H9 (cell line): ENCODE data around the gene LHX1. TPM values are rescaled to one million over a fixed set of nuclear protein-coding genes. Genes with fewer than 3 reads are reported as not detected.

Experiments used
- DNase-seq: peaks from one replicate; pipeline ENCODE4 v3.0.0-alpha.2; 2017
- H2AFZ ChIP-seq: one replicate; pipeline ENCODE4 v1.6.1; 2013; ENCODE audit warnings: mild to moderate bottlenecking, low read length, control low read depth, moderate library complexity
- H2AK5ac ChIP-seq: 2 replicates; pipeline ENCODE4 v1.6.1; 2013; ENCODE audit warnings: low read length, control low read depth, mixed read lengths; ENCODE audit not compliant: insufficient read length
- H2BK120ac ChIP-seq: one replicate; pipeline ENCODE4 v1.6.1; 2013; ENCODE audit warnings: low read depth, mild to moderate bottlenecking, low read length, control low read depth, inconsistent platforms; ENCODE audit not compliant: poor library complexity, severe bottlenecking
- H2BK12ac ChIP-seq: 2 replicates; pipeline ENCODE4 v1.6.1; 2013; ENCODE audit warnings: low read length, control low read depth, mixed read lengths, low read depth; ENCODE audit not compliant: insufficient read length
- H2BK15ac ChIP-seq: 2 replicates; pipeline ENCODE4 v1.6.1; 2013; ENCODE audit warnings: low read depth, low read length, control low read depth
- H2BK20ac ChIP-seq: one replicate; pipeline ENCODE4 v1.6.1; 2013; ENCODE audit warnings: low read depth, mild to moderate bottlenecking, low read length, control low read depth, inconsistent platforms; ENCODE audit not compliant: poor library complexity, severe bottlenecking
- H2BK5ac ChIP-seq: 2 replicates; pipeline ENCODE4 v1.6.1; 2013; ENCODE audit warnings: low read length, control low read depth, mixed read lengths; ENCODE audit not compliant: insufficient read length
- H3K14ac ChIP-seq: 2 replicates; pipeline ENCODE4 v1.6.1; 2013; ENCODE audit warnings: low read length, control low read depth; ENCODE audit not compliant: insufficient read depth
- H3K18ac ChIP-seq: 2 replicates; pipeline ENCODE4 v1.6.1; 2013; ENCODE audit warnings: low read depth, mild to moderate bottlenecking, mixed read lengths, low read length, control low read depth; ENCODE audit not compliant: insufficient read length
- H3K23ac ChIP-seq: 2 replicates; pipeline ENCODE4 v1.6.1; 2013; ENCODE audit warnings: low read length, control low read depth, mixed read lengths, low read depth; ENCODE audit not compliant: insufficient read length
- H3K23me2 ChIP-seq: 2 replicates; pipeline ENCODE4 v1.6.1; 2013; ENCODE audit warnings: low read depth, mild to moderate bottlenecking, mixed read lengths, low read length, control low read depth; ENCODE audit not compliant: insufficient read length, poor library complexity, severe bottlenecking
- H3K27ac ChIP-seq: 2 replicates; pipeline ENCODE4 v1.5.1; 2013; ENCODE audit warnings: low read length, control low read depth, mixed read lengths, low read depth; ENCODE audit not compliant: insufficient read length
- H3K27me3 ChIP-seq: 2 replicates; pipeline ENCODE4 v1.6.1; 2013; ENCODE audit warnings: low read length, control low read depth, inconsistent platforms; ENCODE audit not compliant: insufficient read depth
- H3K4ac ChIP-seq: 2 replicates; pipeline ENCODE4 v1.6.1; 2013; ENCODE audit warnings: low read depth, mild to moderate bottlenecking, control low read depth, inconsistent platforms, low read length, moderate library complexity
- H3K4me1 ChIP-seq: 2 replicates; pipeline ENCODE4 v1.6.1; 2013; ENCODE audit warnings: low read length, control low read depth, inconsistent platforms; ENCODE audit not compliant: insufficient read depth
- H3K4me2 ChIP-seq: 2 replicates; pipeline ENCODE4 v1.6.1; 2013; ENCODE audit warnings: low read length, control low read depth, mixed read lengths; ENCODE audit not compliant: insufficient read length, insufficient read depth
- H3K56ac ChIP-seq: 2 replicates; pipeline ENCODE4 v1.6.1; 2013; ENCODE audit warnings: low read depth, mild to moderate bottlenecking, mixed read lengths, low read length, control low read depth; ENCODE audit not compliant: insufficient read length
- H3K79me1 ChIP-seq: 2 replicates; pipeline ENCODE4 v1.6.1; 2013; ENCODE audit warnings: low read depth, mild to moderate bottlenecking, moderate library complexity, low read length, control low read depth, inconsistent platforms; ENCODE audit not compliant: insufficient read depth, poor library complexity, severe bottlenecking
- H3K79me2 ChIP-seq: 2 replicates; pipeline ENCODE4 v1.6.1; 2013; ENCODE audit warnings: low read length, control low read depth, inconsistent platforms; ENCODE audit not compliant: insufficient read depth
- H3K9ac ChIP-seq: 2 replicates; pipeline ENCODE4 v1.6.1; 2013; ENCODE audit warnings: low read length, control low read depth, mixed read lengths; ENCODE audit not compliant: insufficient read length; ENCODE audit errors: extremely low read depth
- H3K9me3 ChIP-seq: one replicate; pipeline ENCODE4 v1.6.1; 2013; ENCODE audit warnings: low read depth, low read length, inconsistent platforms; ENCODE audit not compliant: control insufficient read depth
- H3T11ph ChIP-seq: one replicate; pipeline ENCODE4 v1.6.1; 2013; ENCODE audit warnings: mild to moderate bottlenecking, low read length, control low read depth, inconsistent platforms
- H4K20me1 ChIP-seq: one replicate; pipeline ENCODE4 v1.6.1; 2013; ENCODE audit not compliant: control insufficient read depth, insufficient read length, insufficient read depth
- H4K5ac ChIP-seq: 2 replicates; pipeline ENCODE4 v1.6.1; 2013; ENCODE audit warnings: low read depth, mild to moderate bottlenecking, mixed read lengths, low read length, control low read depth; ENCODE audit not compliant: insufficient read length
- H4K8ac ChIP-seq: replicated peaks from 2 replicates; pipeline ENCODE4 v1.6.1; 2013; ENCODE audit warnings: low read length, control low read depth, mixed read lengths, low read depth; ENCODE audit not compliant: insufficient read length
- H4K91ac ChIP-seq: 2 replicates; pipeline ENCODE4 v1.6.1; 2013; ENCODE audit warnings: low read depth, mild to moderate bottlenecking, moderate library complexity, mixed read lengths, low read length, control low read depth; ENCODE audit not compliant: insufficient read length
- H3K27ac Mint-ChIP-seq, 3 experiments: 2 replicates in 2 of 3; 3 replicates in 1 of 3; pipeline ENCODE4 v1.8.0; 2020 to 2021; ENCODE audit warnings: mixed read lengths in 3 of 3, mild to moderate bottlenecking in 1 of 3, moderate library complexity in 1 of 3
- H3K27me3 Mint-ChIP-seq: 2 replicates; pipeline ENCODE4 v1.8.0; 2021; ENCODE audit warnings: low read depth, mild to moderate bottlenecking, moderate library complexity, mixed read lengths
- H3K36me3 Mint-ChIP-seq, 3 experiments: 2 replicates in 2 of 3; 3 replicates in 1 of 3; pipeline ENCODE4 v1.8.0; 2020 to 2021; ENCODE audit warnings: low read depth in 3 of 3, mixed read lengths in 3 of 3; ENCODE audit not compliant: insufficient read depth in 1 of 3
- H3K4me1 Mint-ChIP-seq, 2 experiments: 2 replicates each; pipeline ENCODE4 v1.8.0; 2020; ENCODE audit warnings: mixed read lengths in 2 of 2
- H3K4me3 Mint-ChIP-seq, 2 experiments: 2 replicates in 1 of 2; 3 replicates in 1 of 2; pipeline ENCODE4 v1.8.0; 2020 to 2021; ENCODE audit warnings: mild to moderate bottlenecking in 2 of 2, mixed read lengths in 2 of 2, moderate library complexity in 1 of 2
- H3K9me3 Mint-ChIP-seq, 2 experiments: 2 replicates in 1 of 2; 3 replicates in 1 of 2; pipeline ENCODE4 v1.8.0; 2020; ENCODE audit warnings: mild to moderate bottlenecking in 2 of 2, mixed read lengths in 2 of 2, moderate library complexity in 1 of 2
- WGBS: extraction: QIAGEN DNeasy Blood & Tissue Kit; methylation state at CpG from one replicate; pipeline ENCODE4 v1.1.7; 2013; ENCODE audit warnings: missing lambda C conversion rate, low lambda C conversion rate, mixed read lengths; ENCODE audit not compliant: insufficient read length; ENCODE audit errors: extremely low coverage; 5-methylcytosine and 5-hydroxymethylcytosine counted together
- total RNA-seq: library from RNA; stranded (reverse); gene quantifications from 2 replicates; pipeline ENCODE4 v1.2.1, GENCODE V29; 2021
- TF ChIP-seq, protein P1 (sequence below): fragments of 200-600 bp; sonication (generic); conservative IDR thresholded peaks from 3 replicates; pipeline ENCODE4 v1.8.0; 2021; ENCODE audit warnings: antibody characterized with exemption, mild to moderate bottlenecking

LHX1 gene
- total RNA-seq, 1 experiment from 2014 or later = 0.22 TPM

DNA sequence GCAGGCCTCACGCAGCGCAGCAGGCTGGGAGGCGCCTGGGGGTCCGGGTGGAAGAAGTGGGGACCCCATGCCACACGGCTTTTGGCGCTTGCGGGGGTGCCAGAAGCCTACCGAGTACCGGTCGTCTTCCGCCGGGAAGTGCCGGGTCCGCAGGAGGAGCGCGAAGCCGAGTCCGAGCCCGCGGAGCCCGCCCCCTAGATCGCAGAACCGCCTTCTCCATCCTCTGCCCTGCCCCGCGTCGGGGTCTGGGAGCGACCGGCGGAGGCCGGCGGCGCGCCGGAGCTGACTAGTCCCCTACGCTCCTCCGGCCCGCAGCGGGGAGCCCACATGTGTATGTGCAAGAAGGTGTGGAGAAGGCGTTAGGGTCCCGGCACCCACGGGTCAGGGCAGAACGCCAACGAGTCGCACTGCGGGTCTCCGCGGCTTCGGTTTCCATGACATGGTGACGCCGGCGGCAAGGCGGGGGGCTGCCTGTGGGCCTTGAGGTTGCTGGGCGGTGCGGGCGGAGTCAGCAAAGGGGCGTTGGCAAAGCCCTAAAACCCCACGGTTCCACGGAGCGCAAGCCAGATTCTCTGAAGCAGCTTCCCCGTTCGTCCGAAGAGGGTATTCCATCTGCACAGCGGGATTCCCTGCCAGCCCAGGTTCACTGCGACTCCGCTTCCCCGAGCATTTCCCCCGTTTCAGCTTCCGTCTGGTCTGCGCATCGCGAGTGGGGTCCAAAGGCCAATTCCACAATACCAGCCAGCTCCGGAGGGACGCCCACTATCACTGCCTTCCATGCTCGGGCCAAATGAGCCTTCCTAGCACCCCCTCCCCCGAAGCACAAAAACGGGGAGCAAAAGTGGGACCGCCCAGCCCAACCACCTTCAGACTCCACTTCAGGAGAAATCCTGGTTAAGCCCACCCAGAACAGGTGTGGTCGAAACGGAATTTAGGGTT lies 2.3 kb upstream of the LHX1 start:
- Mint-ChIP-seq H3K4me3 (peak overlapping the region; percentile 57 to 91), H3K27me3 (peaks cover 100% of the 10 kb centered on the region), H3K4me1 (peaks cover 67 to 81% of the 10 kb centered on the region in 2 experiments), H3K36me3 (no peaks in the 10 kb centered on the region; a peak in 1 of 7 replicates), H3K9me3 (peaks cover 0 to 5% of the 10 kb centered on the region in 2 experiments; a peak in 1 of 5 replicates), H3K27ac (no peak overlapping the region)
- no peaks in the 10 kb centered on the region for H3K9me3 ChIP-seq
- no peak overlapping the region for H4K91ac ChIP-seq
- no peak overlapping the region for H3K4ac ChIP-seq
- no peak overlapping the region for H2AK5ac ChIP-seq
- no peak overlapping the region for H2BK120ac ChIP-seq
- no peak overlapping the region for H3K14ac ChIP-seq
- no peak overlapping the region for H3T11ph ChIP-seq
- H3K4me2 ChIP-seq = peak overlapping the region; percentile 65
- H4K5ac ChIP-seq = no peak overlapping the region
- H2BK20ac ChIP-seq = no peak overlapping the region
- H2AFZ ChIP-seq = no peak overlapping the region
- H3K27ac ChIP-seq = no peak overlapping the region
- H3K27me3 ChIP-seq = peaks cover 87% of the 10 kb centered on the region
- no peaks in the 10 kb centered on the region for H3K79me1 ChIP-seq
- no peak overlapping the region for H3K56ac ChIP-seq
- H3K18ac ChIP-seq = no peak overlapping the region
- peaks cover 30% of the 10 kb centered on the region for H3K23me2 ChIP-seq
- WGBS = no CpG with 5 or more reads among the region's 79 CpGs
- H3K9ac ChIP-seq = no peak overlapping the region
- no peak overlapping the region for H2BK12ac ChIP-seq
- no peaks in the 10 kb centered on the region; the same call in 1 of the 2 replicates for H3K4me1 ChIP-seq
- H3K23ac ChIP-seq = no peak overlapping the region
- TF ChIP-seq, protein P1, sequence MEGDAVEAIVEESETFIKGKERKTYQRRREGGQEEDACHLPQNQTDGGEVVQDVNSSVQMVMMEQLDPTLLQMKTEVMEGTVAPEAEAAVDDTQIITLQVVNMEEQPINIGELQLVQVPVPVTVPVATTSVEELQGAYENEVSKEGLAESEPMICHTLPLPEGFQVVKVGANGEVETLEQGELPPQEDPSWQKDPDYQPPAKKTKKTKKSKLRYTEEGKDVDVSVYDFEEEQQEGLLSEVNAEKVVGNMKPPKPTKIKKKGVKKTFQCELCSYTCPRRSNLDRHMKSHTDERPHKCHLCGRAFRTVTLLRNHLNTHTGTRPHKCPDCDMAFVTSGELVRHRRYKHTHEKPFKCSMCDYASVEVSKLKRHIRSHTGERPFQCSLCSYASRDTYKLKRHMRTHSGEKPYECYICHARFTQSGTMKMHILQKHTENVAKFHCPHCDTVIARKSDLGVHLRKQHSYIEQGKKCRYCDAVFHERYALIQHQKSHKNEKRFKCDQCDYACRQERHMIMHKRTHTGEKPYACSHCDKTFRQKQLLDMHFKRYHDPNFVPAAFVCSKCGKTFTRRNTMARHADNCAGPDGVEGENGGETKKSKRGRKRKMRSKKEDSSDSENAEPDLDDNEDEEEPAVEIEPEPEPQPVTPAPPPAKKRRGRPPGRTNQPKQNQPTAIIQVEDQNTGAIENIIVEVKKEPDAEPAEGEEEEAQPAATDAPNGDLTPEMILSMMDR = no peak
- no peaks in the 10 kb centered on the region for H4K20me1 ChIP-seq
- H2BK5ac ChIP-seq = no peak overlapping the region
- H3K79me2 ChIP-seq = no peaks in the 10 kb centered on the region
- H4K8ac ChIP-seq = no peak overlapping the region
- DNase-seq = peak; percentile 79
- H2BK15ac ChIP-seq = no peak overlapping the region
